Immature natural killer cell (primary cell): ENCODE measurements around the gene CHST11. TPM values are rescaled to one million over a fixed set of nuclear protein-coding genes. Genes with fewer than 3 reads are reported as not detected.

Source experiments
- DNase-seq, 3 donors: peaks; one replicate each; pipeline ENCODE4 v3.0.0; 2022; ENCODE audit warnings: mixed read lengths in 1 of 3
- H3K27ac Mint-ChIP-seq, 6 donors: one replicate each; pipeline ENCODE4 v1.8.0; 2020; ENCODE audit warnings: mixed read lengths in 6 of 6, mild to moderate bottlenecking in 5 of 6, inconsistent platforms in 4 of 6, moderate library complexity in 3 of 6
- H3K27me3 Mint-ChIP-seq, 3 donors: one replicate each; pipeline ENCODE4 v1.8.0; 2020 to 2021; ENCODE audit warnings: low read depth in 3 of 3, mild to moderate bottlenecking in 3 of 3, mixed read lengths in 3 of 3, moderate library complexity in 3 of 3, inconsistent platforms in 1 of 3
- H3K36me3 Mint-ChIP-seq, 3 donors: one replicate each; pipeline ENCODE4 v1.8.0; 2020; ENCODE audit warnings: mixed read lengths in 3 of 3, inconsistent platforms in 2 of 3, mild to moderate bottlenecking in 2 of 3
- H3K4me1 Mint-ChIP-seq, 2 donors: one replicate each; pipeline ENCODE4 v1.8.0; 2020; ENCODE audit warnings: inconsistent platforms in 2 of 2, mild to moderate bottlenecking in 2 of 2, mixed read lengths in 2 of 2, moderate library complexity in 1 of 2
- H3K4me3 Mint-ChIP-seq, 5 donors: one replicate each; pipeline ENCODE4 v1.8.0; 2020; ENCODE audit warnings: mild to moderate bottlenecking in 5 of 5, mixed read lengths in 5 of 5, inconsistent platforms in 3 of 5, moderate library complexity in 3 of 5
- H3K9me3 Mint-ChIP-seq, 6 donors: one replicate each; pipeline ENCODE4 v1.8.0; 2020; ENCODE audit warnings: mild to moderate bottlenecking in 6 of 6, mixed read lengths in 6 of 6, inconsistent platforms in 4 of 6, moderate library complexity in 3 of 6
- polyA plus RNA-seq, 3 donors: library from polyadenylated mRNA; unstranded; fragments of 300-500 nt; fragmentation: Illumina TruSeq; gene quantifications; one replicate each; pipeline ENCODE4 v1.2.3, GENCODE V29; 2021

CHST11 gene
- polyA plus RNA-seq, 3 donors from 2014 or later = 42.5 to 90.1 (median 78.4) TPM

DNA sequence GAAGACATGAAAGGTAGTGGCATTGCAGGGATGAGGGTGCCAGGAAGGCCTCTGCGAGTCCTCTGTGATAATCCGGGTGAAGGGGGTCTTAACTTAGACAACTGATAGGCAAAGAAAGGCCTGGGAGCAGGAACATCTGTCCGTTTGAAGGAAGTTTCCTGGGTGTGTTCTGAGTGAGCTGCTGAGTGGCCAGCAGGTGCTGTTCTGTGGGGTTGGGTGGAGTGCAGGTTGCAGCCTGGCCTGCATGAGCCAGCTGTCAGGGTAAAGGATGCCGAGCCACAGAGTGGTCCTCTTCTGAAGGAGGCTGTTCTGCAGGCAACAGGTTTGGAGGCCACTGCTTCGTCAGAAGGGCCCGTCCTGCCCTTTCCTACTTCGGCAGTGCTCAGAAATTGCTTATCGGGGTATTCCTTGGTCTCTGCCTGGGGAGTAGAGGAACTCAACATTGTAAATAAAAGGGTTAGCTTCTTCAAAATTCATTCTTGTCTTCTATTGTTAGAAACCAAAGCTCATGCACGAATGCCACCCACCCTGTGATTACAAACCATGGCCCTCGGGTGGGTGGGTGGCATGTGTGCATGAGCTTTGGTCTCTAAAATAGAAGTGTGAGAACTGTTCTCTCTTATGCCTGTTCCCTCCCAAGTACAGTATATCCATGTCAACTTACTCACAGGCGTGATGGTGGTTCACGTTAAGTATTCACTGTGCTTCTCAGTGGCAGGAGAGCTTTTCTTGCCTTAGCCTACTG is 118.9 kb downstream of the CHST11 start:
- H3K27ac Mint-ChIP-seq = peak overlapping the region in 1 of 6 donors; percentile 71
- no peak for DNase-seq

DNA sequence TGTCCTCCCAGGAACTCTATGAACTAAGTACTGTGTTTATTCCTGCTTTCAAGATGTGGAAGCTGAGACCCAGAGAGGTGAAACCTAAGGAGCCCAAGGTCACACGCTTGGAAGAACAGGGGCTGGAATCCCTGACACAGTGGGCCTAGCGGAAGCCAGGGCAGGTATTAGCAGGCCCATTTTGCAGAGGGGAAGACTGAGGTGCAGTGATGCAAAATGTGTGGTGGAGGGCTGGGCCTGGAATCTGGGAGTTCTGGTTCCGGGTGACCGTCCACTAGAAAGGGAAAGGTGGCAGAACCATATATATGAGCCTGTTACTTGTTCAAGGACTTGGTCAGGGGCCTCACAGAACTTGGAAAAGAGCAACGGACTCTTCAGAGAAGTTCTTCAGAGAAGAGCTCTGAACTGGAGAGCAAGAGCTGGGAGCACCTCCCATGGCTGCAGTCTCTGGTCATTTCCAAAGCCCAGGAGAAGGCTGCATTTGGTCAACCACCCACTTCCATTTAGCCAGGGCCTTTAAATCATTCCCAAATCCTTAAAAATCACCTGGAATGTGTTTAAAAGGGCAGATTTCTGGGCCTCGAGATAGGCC is 119.5 kb downstream of the CHST11 start:
- no peak overlapping the region for H3K27ac Mint-ChIP-seq
- H3K36me3 Mint-ChIP-seq = peaks cover 0 to 7% (median 0%) of the 10 kb centered on the region in 3 donors
- no peak overlapping the region for H3K4me3 Mint-ChIP-seq
- H3K4me1 Mint-ChIP-seq = peaks cover 80 to 83% of the 10 kb centered on the region in 2 donors
- no peaks in the 10 kb centered on the region for H3K27me3 Mint-ChIP-seq
- no peaks in the 10 kb centered on the region for H3K9me3 Mint-ChIP-seq
- no peak for DNase-seq

More for the DNA sequence above, 118.9 kb downstream of the CHST11 start:
- no peaks in the 10 kb centered on the region for H3K9me3 Mint-ChIP-seq
- H3K4me1 Mint-ChIP-seq = peaks cover 80 to 83% of the 10 kb centered on the region in 2 donors
- peaks cover 0 to 7% (median 0%) of the 10 kb centered on the region in 3 donors for H3K36me3 Mint-ChIP-seq
- H3K27me3 Mint-ChIP-seq = peaks cover 0 to 3% (median 0%) of the 10 kb centered on the region in 3 donors
- peak overlapping the region in 1 of 5 donors; percentile 15 for H3K4me3 Mint-ChIP-seq

DNA sequence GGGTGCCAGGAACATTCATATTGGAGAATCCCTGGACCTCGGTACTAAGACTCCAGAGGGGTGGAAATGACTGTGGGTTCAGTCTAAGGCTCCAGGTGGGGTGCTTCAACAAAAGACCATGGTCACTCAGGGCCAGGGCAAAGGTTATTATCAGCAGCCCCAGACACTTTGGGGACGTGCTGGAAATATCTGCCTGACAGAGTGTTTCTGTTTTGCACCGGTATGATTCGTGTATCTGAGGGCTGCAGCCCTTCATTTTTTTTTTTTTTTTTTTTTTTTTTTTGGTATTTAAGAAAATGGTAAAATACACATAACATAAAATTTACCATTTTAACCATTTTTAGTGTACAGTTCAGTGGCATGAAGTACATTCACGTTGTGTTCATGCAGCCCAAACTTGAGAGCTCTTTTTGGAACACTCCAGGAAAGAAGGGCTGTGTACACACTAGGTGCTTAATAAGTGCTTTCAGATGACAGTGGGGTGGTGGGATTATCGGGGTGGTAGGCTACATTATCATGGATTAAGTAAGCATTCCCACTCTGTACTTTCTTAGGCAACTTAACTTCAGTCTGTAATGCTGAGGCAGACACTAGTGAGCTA is 120.3 kb downstream of the CHST11 start:
- Mint-ChIP-seq H3K9me3 (no peaks in the 10 kb centered on the region), H3K36me3 (peaks cover 0 to 7% (median 0%) of the 10 kb centered on the region in 3 donors), H3K27ac (peak overlapping the region in 2 of 6 donors; percentile 13 to 70), H3K4me1 (peaks cover 83 to 86% of the 10 kb centered on the region in 2 donors), H3K27me3 (no peaks in the 10 kb centered on the region), H3K4me3 (peak overlapping the region in 1 of 5 donors; percentile 33)
- no peak for DNase-seq

DNA sequence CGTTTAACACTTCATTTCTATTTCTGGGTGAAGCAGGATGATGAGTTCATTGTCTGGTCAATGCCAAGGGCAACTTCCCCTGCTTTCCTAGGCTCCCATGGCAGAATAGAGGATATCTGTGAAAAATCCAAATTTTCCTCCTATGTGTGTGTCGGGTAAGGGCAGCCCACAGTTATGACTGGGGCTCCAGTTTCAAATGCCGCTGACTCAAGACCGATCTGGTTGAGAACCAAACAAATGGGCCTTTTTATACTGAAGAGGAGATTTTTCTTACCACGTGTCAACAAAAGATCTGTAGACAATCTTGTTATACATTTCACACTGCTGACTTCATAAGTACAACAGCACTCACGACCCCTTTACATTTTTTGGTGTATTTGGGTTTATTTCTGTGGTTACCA is 120.8 kb downstream of the CHST11 start:
- H3K4me3 Mint-ChIP-seq = peak overlapping the region in 1 of 5 donors; percentile 33
- DNase-seq = no peak
- peaks cover 84 to 87% of the 10 kb centered on the region in 2 donors for H3K4me1 Mint-ChIP-seq
- peak overlapping the region in 2 of 6 donors; percentile 41 to 70 for H3K27ac Mint-ChIP-seq
- no peaks in the 10 kb centered on the region for H3K27me3 Mint-ChIP-seq
- H3K36me3 Mint-ChIP-seq = peaks cover 0 to 5% (median 0%) of the 10 kb centered on the region in 3 donors
- no peaks in the 10 kb centered on the region for H3K9me3 Mint-ChIP-seq

DNA sequence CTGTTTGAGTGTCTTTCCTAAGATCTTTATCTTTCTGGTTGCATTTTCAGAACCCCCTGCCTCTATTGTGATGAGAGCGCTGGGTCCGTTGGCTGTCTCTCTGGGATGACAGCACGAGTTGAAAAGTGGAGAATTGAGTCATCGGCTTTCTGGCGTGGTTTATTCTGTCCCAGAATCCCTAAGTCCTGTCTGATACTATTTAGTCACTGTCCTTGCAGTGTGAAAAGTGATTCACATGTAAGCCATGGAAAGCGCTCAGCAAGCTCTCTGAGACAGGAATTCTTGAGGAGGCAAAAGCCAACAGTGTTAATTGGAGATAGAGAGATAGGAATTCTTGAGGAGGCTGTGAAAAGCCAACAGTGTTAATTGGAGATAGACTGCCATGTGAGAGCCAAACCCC is 121.7 kb downstream of the CHST11 start:
- no peaks in the 10 kb centered on the region for H3K9me3 Mint-ChIP-seq
- DNase-seq = no peak
- peak overlapping the region in 1 of 5 donors; percentile 33 for H3K4me3 Mint-ChIP-seq
- H3K27me3 Mint-ChIP-seq = peaks cover 0 to 1% (median 0%) of the 10 kb centered on the region in 3 donors
- H3K36me3 Mint-ChIP-seq = peaks cover 0 to 3% (median 0%) of the 10 kb centered on the region in 3 donors
- peak overlapping the region in 1 of 6 donors; percentile 29 for H3K27ac Mint-ChIP-seq
- peaks cover 89 to 90% of the 10 kb centered on the region in 2 donors for H3K4me1 Mint-ChIP-seq

DNA sequence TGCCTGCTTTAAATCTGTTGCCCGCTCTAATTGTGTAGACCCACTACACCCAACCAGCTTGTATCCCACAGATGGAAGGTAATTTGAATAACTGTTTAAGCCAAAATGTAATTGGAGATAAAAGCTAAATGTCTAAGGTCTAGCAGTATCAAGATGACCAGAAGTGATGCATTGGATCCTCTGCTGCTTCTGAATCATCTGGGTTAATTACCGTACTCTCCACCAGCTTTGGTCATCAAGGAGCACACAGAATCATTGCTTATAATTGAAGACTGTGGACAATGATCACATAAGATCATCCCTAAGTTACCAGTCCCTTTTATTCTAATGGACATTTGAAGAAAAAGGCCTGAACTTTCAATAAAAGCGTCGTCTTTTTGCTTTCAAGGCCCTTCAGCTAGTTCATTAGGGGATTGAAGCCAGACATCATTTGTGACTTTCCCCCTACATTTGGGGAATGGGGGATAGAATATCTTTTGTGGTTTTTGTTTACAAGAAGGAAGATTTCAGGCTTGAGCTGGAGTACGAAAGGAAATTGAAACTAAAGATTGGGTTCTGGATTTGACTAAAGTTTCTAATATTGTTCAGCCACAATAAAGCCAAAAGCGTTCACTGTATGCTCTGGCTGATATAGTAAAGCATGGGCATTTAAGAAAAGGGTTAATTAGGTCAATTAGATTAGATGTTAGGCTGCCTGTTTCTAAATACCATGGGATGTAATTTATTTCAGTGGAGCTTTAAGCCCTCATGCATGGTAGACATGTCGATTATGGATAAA is 123.2 kb downstream of the CHST11 start:
- H3K4me1 Mint-ChIP-seq = peaks cover 95 to 98% of the 10 kb centered on the region in 2 donors
- H3K9me3 Mint-ChIP-seq = no peaks in the 10 kb centered on the region
- peak overlapping the region in 1 of 5 donors; percentile 51 for H3K4me3 Mint-ChIP-seq
- DNase-seq = no peak
- no peaks in the 10 kb centered on the region for H3K36me3 Mint-ChIP-seq
- peaks cover 0 to 1% (median 0%) of the 10 kb centered on the region in 3 donors for H3K27me3 Mint-ChIP-seq
- peak overlapping the region in 2 of 6 donors; percentile 54 to 73 for H3K27ac Mint-ChIP-seq

DNA sequence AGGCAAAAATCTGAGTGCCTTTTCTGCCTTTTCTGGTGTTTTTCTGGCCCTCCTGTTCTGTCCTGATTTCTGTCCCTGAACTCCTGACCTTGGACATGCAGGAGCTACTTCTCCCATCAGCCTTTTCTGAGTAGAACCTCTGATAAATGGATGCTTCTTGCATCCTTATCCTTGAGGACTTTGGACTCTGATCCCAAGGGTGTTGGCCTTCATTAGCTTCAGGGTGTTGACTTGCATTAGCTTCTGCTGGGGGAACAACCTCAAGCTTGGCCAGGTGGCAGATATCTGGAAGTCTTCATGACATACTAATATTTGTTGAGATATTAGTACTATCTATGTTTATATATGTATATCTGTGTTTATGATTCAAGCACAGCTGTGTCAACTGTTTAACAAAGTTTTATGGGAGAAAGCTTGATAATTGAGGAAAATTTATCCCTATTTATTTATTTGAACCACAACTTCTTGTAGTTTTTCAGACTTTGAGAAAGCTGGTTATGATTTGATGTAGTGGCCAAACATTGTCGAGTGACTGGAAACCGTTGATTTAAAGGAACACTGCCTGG is 124.3 kb downstream of the CHST11 start:
- Mint-ChIP-seq H3K4me1 (peaks cover 95 to 98% of the 10 kb centered on the region in 2 donors), H3K27me3 (peaks cover 0 to 1% (median 0%) of the 10 kb centered on the region in 3 donors), H3K36me3 (no peaks in the 10 kb centered on the region), H3K27ac (peak overlapping the region in 3 of 6 donors; percentile 26 to 61 (median 55)), H3K9me3 (no peaks in the 10 kb centered on the region), H3K4me3 (peak overlapping the region in 1 of 5 donors; percentile 1)
- DNase-seq = no peak

DNA sequence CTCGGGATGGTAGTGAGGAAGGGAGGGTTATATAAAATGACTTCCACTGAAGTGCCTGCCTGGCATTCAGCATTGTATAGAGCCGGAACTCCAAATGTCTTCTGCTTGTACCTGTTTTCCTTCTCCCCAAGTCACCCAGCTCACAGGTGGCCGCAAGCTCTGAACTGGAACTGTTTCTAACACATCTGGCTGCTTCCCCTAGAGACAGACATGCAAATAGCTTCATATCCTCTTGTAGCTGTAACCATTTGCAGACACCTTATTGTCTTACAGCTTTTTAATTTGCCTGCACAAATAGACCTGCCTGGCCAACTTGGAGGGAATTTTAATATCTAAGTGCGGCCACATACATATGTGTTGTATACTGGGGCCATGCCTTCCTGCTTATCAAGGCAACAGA is 126.0 kb downstream of the CHST11 start:
- Mint-ChIP-seq H3K27ac (peak overlapping the region in 3 of 6 donors; percentile 5 to 71 (median 23)), H3K4me1 (peaks cover 89 to 96% of the 10 kb centered on the region in 2 donors), H3K27me3 (peaks cover 0 to 1% (median 0%) of the 10 kb centered on the region in 3 donors), H3K36me3 (no peaks in the 10 kb centered on the region), H3K4me3 (peak overlapping the region in 1 of 5 donors; percentile 10), H3K9me3 (no peaks in the 10 kb centered on the region)
- DNase-seq = no peak

DNA sequence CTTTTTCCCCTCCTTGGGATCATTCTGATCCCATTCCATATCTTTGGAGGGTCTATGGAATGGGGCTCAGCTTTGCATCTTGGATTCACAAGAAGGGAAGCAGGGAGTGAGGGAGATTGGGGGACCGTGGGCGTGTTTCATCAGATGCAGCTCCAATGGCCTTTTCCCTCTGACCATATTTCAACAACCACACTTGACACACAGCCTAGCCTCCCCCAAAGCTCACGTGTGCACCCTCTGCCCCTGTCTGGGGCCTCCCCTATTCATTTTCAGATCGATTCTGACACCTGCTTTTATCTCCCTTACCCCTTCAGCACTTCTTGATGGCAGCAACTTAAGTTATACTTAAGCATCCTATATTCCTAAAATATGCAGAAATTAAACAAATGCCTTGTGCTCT is 126.6 kb downstream of the CHST11 start:
- DNase-seq = no peak
- H3K4me3 Mint-ChIP-seq = peak overlapping the region in 1 of 5 donors; percentile 4
- H3K36me3 Mint-ChIP-seq = no peaks in the 10 kb centered on the region
- peak overlapping the region in 3 of 6 donors; percentile 3 to 47 (median 6) for H3K27ac Mint-ChIP-seq
- peaks cover 86 to 96% of the 10 kb centered on the region in 2 donors for H3K4me1 Mint-ChIP-seq
- H3K27me3 Mint-ChIP-seq = peaks cover 0 to 1% (median 0%) of the 10 kb centered on the region in 3 donors
- no peaks in the 10 kb centered on the region for H3K9me3 Mint-ChIP-seq

DNA sequence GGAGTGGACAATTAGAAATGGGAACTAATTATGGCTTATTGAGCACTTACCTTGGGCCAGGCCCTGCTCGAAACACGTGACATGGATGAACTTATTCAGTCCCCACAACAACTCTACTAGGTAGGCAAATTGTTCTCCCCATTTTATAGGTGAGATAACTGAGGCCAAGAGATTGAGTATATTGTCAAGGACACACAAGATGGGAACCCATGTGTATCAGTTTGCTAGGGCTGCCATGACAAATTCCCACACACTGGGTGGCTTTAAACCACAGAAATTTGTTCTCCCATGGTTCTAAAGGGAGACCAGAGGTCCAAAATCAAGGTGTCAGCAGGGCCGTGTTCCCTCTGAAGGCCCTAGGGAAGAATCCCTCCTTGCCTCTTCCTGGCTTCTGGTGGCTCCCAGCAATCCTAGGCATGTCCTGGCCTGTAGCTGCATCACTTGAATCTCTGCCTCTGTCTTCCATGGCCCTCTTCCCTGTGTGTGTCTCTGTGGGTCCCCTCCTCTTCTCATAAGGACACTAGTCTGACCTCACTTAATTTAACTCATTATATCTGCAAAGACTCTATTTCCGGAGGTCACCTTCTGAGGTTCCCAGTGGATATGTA is 128.8 kb downstream of the CHST11 start:
- no peak for DNase-seq
- Mint-ChIP-seq H3K27me3 (peaks cover 0 to 1% (median 0%) of the 10 kb centered on the region in 3 donors), H3K27ac (peak overlapping the region in 1 of 6 donors; percentile 55), H3K36me3 (no peaks in the 10 kb centered on the region), H3K9me3 (no peaks in the 10 kb centered on the region), H3K4me3 (no peak overlapping the region), H3K4me1 (peaks cover 72 to 92% of the 10 kb centered on the region in 2 donors)

DNA sequence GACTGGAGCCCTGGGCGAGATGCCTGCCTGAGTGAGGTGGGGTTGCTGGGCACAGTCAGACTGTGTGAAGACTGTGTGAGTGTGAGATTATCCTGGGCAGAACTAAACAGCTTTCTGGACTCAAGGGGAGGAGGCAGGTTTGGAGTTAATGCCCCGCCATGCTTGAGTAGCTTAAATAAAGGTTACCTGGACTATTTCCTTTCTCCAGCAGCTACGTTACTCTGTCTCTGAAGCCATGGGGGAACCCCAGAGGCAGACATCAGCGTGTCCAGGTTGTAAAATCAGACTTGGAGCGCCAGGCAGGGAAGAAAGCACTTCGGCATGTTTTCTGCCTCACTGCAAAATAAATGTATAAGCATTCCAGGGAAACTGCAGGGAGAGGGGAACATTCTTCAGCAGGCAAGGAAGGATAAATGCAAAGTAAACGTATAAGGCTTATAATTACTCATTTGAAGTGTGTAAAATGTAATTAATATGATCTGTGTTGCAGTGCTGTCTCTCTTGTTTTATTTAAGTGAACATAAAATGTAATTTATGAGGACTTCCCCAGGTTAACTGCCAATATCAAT is 129.7 kb downstream of the CHST11 start:
- no peak overlapping the region for H3K4me3 Mint-ChIP-seq
- H3K4me1 Mint-ChIP-seq = peaks cover 70 to 91% of the 10 kb centered on the region in 2 donors
- no peaks in the 10 kb centered on the region for H3K9me3 Mint-ChIP-seq
- no peak for DNase-seq
- H3K27me3 Mint-ChIP-seq = peaks cover 0 to 3% (median 0%) of the 10 kb centered on the region in 3 donors
- H3K27ac Mint-ChIP-seq = no peak overlapping the region
- peaks cover 0 to 4% (median 0%) of the 10 kb centered on the region in 3 donors for H3K36me3 Mint-ChIP-seq
